Fibroblast of lung (primary cell): ENCODE measurements around the gene SMPDL3B. TPM values are rescaled to one million over a fixed set of nuclear protein-coding genes. Genes with fewer than 3 reads are reported as not detected.

Experiments used
- DNase-seq, 2 donors: peaks; one replicate each; pipeline versions ENCODE4 v3.0.0 to v3.0.0-alpha.2; 2010; ENCODE audit warnings: low read depth in 2 of 2
- H2AFZ ChIP-seq: 2 replicates; pipeline ENCODE4 v1.5.1; 2012; ENCODE audit warnings: low read length, control low read depth, inconsistent platforms
- H3K27ac ChIP-seq: 2 replicates; pipeline ENCODE4 v1.5.1; 2011; ENCODE audit warnings: low read length, control low read depth; ENCODE audit not compliant: insufficient read depth
- H3K27me3 ChIP-seq: 2 replicates; pipeline ENCODE4 v1.5.1; 2011; ENCODE audit warnings: mild to moderate bottlenecking, low read length; ENCODE audit not compliant: control insufficient read depth, insufficient read depth
- H3K36me3 ChIP-seq: 2 replicates; pipeline ENCODE4 v1.5.1; 2011; ENCODE audit warnings: low read length; ENCODE audit not compliant: control insufficient read depth, insufficient read depth
- H3K4me1 ChIP-seq: 2 replicates; pipeline ENCODE4 v1.5.1; 2011; ENCODE audit warnings: low read length; ENCODE audit not compliant: control insufficient read depth, insufficient read depth; ENCODE audit errors: extremely low read depth
- H3K4me2 ChIP-seq: 2 replicates; pipeline ENCODE4 v1.5.1; 2011; ENCODE audit warnings: low read length, control low read depth; ENCODE audit not compliant: insufficient read depth; ENCODE audit errors: extremely low read depth
- H3K4me3 ChIP-seq, 4 experiments: fragments of 200-600 bp in 1 of 4; sonication (generic) in 1 of 4; replicated peaks in 1 of 4; 2 replicates each; pipeline ENCODE4 v1.5.1; 2011 to 2016; ENCODE audit warnings: low read length in 4 of 4, low read depth in 3 of 4, mild to moderate bottlenecking in 3 of 4, control low read depth in 2 of 4, inconsistent platforms in 1 of 4, mixed read lengths in 1 of 4; ENCODE audit not compliant: insufficient read depth in 1 of 4; ENCODE audit errors: control extremely low read depth in 1 of 4
- H3K79me2 ChIP-seq: 2 replicates; pipeline ENCODE4 v1.5.1; 2012; ENCODE audit warnings: mild to moderate bottlenecking, low read length, inconsistent platforms; ENCODE audit not compliant: control insufficient read depth, insufficient read depth
- H3K9ac ChIP-seq: 2 replicates; pipeline ENCODE4 v1.5.1; 2011; ENCODE audit warnings: mild to moderate bottlenecking, low read length, control low read depth; ENCODE audit not compliant: insufficient read depth
- H3K9me3 ChIP-seq: 2 replicates; pipeline ENCODE4 v1.5.1; 2012; ENCODE audit warnings: low read depth, low read length; ENCODE audit not compliant: control insufficient read depth, insufficient read depth
- H4K20me1 ChIP-seq: 2 replicates; pipeline ENCODE4 v1.5.1; 2011; ENCODE audit warnings: low read length; ENCODE audit not compliant: control insufficient read depth, insufficient read depth; ENCODE audit errors: extremely low read depth
- EZH2 ChIP-seq: IDR thresholded peaks from 2 replicates; pipeline ENCODE4 v1.5.1; 2012; ENCODE audit warnings: low read length, control low read depth, mild to moderate bottlenecking; ENCODE audit errors: missing control alignments
- polyA plus RNA-seq, 2 donors: library from polyadenylated mRNA; depleted of rRNA in 1 of 2; stranded (reverse) in 1 of 2; unstranded in 1 of 2; fragments of >200 nt; gene quantifications; 2 replicates each; pipeline ENCODE4 v1.2.1, GENCODE V29; 2011 to 2012; ENCODE audit warnings: missing spikeins in 1 of 2
- total RNA-seq: library from RNA; depleted of rRNA; stranded (reverse); fragments of >200 nt; gene quantifications from 2 replicates; pipeline ENCODE4 v1.2.1, GENCODE V29; 2014
- TF ChIP-seq, protein P1 (sequence below), 2 donors: IDR thresholded peaks in 1 of 2; conservative IDR thresholded peaks in 1 of 2; 1 replicate in 1 of 2; 2 replicates in 1 of 2; pipeline ENCODE4 v1.5.1; 2011 to 2012; ENCODE audit warnings: low read length in 2 of 2, control low read depth in 1 of 2, inconsistent platforms in 1 of 2, low read depth in 1 of 2, mild to moderate bottlenecking in 1 of 2

Gene SMPDL3B
- total and polyA plus RNA-seq, 2 donors (not counting 1 experiment from before 2014, with no cell fraction given), result 0.17 TPM; not detected in 1

DNA sequence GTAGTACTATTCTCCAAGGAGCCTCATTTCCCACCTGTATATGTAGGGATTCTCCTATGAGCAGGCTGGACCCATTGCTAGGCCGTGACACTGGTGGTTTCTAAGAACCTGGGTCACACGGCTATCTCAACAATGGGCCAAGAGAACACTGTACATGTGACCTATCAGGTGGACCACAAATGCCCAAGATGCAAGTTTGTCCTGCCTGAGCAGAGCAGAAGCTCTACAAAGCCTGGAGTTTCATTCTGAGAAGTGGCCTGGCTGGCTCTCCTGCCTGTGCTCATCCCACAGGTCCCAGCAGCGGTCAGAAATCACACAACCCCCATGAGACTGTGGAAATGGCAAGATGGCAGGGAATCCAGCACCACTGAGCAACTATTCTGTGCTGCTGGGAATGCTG lies 45.3 kb upstream of the SMPDL3B start:
- TF ChIP-seq, protein P1, sequence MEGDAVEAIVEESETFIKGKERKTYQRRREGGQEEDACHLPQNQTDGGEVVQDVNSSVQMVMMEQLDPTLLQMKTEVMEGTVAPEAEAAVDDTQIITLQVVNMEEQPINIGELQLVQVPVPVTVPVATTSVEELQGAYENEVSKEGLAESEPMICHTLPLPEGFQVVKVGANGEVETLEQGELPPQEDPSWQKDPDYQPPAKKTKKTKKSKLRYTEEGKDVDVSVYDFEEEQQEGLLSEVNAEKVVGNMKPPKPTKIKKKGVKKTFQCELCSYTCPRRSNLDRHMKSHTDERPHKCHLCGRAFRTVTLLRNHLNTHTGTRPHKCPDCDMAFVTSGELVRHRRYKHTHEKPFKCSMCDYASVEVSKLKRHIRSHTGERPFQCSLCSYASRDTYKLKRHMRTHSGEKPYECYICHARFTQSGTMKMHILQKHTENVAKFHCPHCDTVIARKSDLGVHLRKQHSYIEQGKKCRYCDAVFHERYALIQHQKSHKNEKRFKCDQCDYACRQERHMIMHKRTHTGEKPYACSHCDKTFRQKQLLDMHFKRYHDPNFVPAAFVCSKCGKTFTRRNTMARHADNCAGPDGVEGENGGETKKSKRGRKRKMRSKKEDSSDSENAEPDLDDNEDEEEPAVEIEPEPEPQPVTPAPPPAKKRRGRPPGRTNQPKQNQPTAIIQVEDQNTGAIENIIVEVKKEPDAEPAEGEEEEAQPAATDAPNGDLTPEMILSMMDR (conservative IDR thresholded peaks at IDR 0.05 in 1 of 2, IDR thresholded peaks at IDR 0.05 in 1 of 2; ENCODE audit: low read depth in 1 of 2, low read length in 2 of 2), result no peak
- TF ChIP-seq EZH2, result no peak
- H3K9ac ChIP-seq, result no peak overlapping the region
- no peak for DNase-seq
- no peaks in the 10 kb centered on the region for H3K9me3 ChIP-seq
- H3K27ac ChIP-seq, result no peak overlapping the region
- no peak overlapping the region for H3K4me3 ChIP-seq
- H3K27me3 ChIP-seq, result no peaks in the 10 kb centered on the region
- no peaks in the 10 kb centered on the region for H4K20me1 ChIP-seq
- no peaks in the 10 kb centered on the region for H3K4me1 ChIP-seq
- no peak overlapping the region for H3K4me2 ChIP-seq
- peaks cover 2% of the 10 kb centered on the region for H3K36me3 ChIP-seq
- H2AFZ ChIP-seq, result no peak overlapping the region
- H3K79me2 ChIP-seq, result no peaks in the 10 kb centered on the region

DNA sequence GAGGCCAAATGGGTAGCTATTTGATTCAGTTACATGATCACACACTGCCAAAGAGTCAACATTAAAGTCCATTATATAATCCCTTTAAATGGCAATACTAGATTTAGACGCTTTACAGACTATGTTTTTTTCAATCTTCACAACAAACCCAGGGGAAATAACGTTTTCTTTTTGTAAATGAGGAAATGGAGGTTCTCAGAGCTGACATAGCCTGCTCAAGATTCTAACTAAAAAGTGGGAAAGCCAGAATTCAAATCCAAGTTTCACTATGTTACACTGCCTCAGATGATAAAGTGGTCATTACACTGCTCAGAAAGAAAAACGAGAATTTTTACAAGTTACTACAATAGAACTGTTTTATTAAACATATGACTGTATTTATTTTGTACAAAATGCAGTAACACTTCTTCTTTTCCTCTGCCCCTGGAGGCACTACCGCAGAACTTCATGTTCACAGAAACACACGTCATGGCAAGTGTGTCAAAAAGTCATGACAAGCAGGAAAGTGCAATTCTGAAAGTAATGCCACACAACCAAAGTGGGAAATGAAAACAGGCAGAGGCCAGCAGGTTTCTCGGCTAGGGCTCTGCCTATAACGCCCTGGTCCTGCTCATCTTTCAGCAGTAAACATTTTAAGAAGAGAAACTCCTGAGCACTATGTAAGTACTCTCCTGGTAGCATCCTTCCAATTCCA lies 43.5 kb upstream of the SMPDL3B start:
- Histone ChIP-seq H3K36me3 (peaks cover 5% of the 10 kb centered on the region), H3K79me2 (no peaks in the 10 kb centered on the region), H4K20me1 (no peaks in the 10 kb centered on the region), H3K4me2 (no peak overlapping the region), H3K9me3 (no peaks in the 10 kb centered on the region), H3K27me3 (no peaks in the 10 kb centered on the region), H2AFZ (no peak overlapping the region), H3K27ac (no peak overlapping the region), H3K9ac (no peak overlapping the region), H3K4me1 (no peaks in the 10 kb centered on the region), H3K4me3 (no peak overlapping the region)
- no peak for DNase-seq
- TF ChIP-seq EZH2, result no peak
- TF ChIP-seq, protein P1 (conservative IDR thresholded peaks at IDR 0.05 in 1 of 2, IDR thresholded peaks at IDR 0.05 in 1 of 2; ENCODE audit: low read depth in 1 of 2, low read length in 2 of 2), result no peak

DNA sequence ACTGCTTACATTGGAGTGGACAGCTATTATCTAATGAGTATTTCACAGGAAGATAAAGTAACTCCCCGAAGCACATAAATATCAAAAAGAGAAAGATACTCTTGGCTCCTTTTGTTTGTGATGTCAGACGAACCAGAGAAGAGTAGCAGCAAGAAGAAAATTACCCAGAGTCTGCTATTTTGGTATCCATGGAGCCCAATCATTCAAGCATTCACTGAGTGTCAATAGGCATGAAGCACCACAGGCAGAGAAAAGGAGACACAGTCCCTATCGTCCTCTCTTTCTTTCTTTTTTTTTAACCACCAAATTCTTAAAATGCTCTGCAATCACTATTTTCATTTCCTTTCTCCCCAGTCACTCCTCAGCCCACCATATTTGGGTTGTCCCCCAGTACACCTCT lies 40.3 kb upstream of the SMPDL3B start:
- Histone ChIP-seq H4K20me1 (no peaks in the 10 kb centered on the region), H2AFZ (no peak overlapping the region), H3K9me3 (no peaks in the 10 kb centered on the region), H3K27ac (no peak overlapping the region), H3K4me2 (no peak overlapping the region), H3K9ac (no peak overlapping the region), H3K27me3 (no peaks in the 10 kb centered on the region), H3K4me3 (no peak overlapping the region), H3K36me3 (peaks cover 5% of the 10 kb centered on the region), H3K79me2 (no peaks in the 10 kb centered on the region), H3K4me1 (no peaks in the 10 kb centered on the region)
- TF ChIP-seq EZH2, result no peak
- TF ChIP-seq, protein P1 (conservative IDR thresholded peaks at IDR 0.05 in 1 of 2, IDR thresholded peaks at IDR 0.05 in 1 of 2; ENCODE audit: low read depth in 1 of 2, low read length in 2 of 2), result no peak
- no peak for DNase-seq
